ENCODE results near the gene GAPDHS.

Gene GAPDHS

DNA sequence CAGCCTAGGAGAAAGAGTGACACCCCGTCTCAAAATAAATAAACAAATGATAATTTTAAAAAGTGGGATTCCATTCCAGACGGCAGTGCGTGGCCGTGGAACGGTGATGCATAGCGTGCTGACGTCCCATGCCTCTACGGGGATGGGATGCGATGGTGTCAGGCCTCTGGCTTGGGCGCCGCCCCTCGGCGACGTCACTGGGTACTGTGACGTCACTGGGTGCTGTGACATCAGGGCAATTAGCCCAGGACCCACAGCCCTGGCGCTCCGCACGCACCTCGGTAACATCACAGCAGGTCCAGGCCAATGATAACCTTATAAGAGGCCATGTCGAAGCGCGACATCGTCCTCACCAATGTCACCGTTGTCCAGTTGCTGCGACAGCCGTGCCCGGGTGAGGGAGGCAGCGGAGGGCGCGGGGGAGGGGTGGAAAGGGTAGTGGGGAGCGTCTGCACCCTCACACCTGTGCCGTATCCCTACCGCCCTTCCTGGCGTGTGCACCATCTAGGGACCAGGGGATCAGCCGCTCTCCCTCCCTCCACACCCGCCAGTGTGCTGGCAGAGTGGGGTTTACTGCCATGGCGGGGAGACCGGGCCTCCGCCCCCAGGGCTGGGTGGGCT is at the start of gene GAPDHS:
Gene GAPDHS (plus strand): TSS at position 256 of the 621 bp plus-strand sequence. CDS start 72 bp downstream, at position 328.
- DNase-seq (ENCODE audit: low read depth in 2 of 2), result no peak

DNA sequence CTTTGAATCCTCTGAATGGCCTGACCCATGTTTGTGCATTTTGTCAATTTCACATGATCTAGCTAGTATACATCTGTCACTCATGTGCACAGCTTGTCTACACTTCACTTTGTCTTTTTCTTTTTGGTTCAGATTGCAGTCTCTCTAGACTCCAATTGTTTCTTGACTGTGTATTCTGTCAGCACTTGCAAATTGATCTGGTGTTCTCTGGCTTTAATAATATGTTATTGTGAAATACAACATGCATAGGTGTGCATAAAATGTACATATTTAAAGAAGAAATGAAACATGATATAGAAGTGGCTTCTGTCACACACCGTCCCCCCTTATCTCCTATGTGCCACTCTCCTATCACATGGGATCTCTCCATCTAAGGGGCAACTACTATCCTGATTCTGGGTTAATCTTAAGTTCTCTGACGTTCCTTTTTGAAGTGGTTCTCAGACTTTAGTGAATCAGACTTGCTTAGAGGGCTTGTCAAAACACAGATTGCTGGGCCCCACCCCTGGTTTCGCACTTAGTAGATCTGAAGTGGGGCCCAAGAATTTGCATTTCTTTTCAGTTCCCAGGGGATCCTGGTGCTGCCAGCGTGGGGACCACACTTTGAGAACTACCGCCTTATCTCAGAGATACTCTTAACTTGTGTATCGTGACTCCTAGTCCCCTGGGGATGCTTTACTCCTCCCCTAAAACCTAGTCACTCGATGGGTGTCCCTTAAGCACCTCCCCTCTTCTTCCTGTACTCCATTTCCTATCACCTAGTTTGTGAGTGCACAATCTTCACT is 48.8 kb upstream of the GAPDHS start:
- DNase-seq (ENCODE audit: low read depth in 2 of 2), result no peak

DNA sequence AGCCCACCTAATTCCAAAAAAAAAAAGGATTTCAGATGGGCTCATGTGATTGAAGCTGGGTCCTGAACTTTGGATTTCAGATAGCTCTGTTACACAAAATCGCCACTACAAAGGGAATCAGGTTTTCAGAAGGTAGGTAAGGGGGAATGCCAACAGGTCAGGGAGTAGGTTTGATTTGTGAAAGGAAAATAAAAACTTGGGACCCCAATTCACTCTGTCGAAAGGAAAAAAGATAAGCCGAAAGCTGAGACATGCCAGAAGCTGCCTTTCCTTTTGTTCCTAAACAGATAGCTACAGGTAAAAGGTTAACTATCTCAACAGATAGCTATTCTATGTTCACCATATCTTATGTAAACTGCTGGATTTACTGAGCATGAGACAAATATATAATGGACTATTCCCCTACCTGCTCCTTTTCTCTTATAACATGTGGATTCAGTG is 47.0 kb upstream of the GAPDHS start:
- DNase-seq (ENCODE audit: low read depth in 2 of 2), result no peak

DNA sequence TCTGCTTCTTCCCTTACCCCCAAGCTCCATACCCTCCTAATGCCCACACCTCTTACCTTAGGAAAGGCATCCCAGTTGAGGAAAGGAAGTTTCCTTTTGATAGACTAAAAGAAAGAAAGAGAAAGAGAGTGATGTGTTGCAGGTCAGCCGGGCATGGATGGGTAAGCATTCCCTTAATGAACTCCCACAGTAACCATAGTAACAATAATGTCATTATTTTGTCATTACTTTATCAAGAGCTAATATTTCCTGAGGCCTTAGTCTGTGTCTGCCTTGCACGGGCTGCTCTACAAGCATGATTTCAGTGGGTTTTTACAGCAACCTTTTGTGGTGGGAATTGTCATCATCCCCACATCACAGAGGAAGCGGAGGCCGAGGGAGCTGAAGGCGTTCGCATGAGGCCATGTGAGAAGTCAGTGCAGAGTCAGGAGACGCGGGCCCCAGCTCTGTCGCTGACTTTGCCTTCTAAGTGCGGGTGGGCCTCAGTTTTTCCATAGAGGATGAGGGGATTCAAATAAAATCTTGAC is 45.5 kb upstream of the GAPDHS start:
- no peak for DNase-seq (ENCODE audit: low read depth in 2 of 2)

DNA sequence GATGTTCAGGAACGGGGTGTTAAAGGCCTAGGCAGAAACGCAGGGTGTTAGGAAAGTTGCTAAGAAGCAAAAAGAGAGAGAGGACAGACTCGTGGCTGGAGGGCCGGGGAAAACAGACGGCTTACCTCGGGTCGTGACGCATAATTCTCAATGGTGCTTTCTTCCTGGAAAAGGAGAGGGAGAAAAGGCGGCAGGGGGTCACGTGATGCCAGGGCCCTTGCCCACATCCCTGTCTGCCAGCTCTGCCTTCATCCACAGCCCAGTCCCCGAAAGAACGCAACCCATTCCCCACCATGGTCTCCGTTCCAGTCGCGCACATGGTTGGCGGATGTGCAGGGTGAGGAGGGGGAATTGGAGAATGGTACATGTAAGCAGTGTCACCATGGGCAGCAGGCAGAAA is 44.6 kb upstream of the GAPDHS start:
- DNase-seq (ENCODE audit: low read depth in 2 of 2), result no peak

DNA sequence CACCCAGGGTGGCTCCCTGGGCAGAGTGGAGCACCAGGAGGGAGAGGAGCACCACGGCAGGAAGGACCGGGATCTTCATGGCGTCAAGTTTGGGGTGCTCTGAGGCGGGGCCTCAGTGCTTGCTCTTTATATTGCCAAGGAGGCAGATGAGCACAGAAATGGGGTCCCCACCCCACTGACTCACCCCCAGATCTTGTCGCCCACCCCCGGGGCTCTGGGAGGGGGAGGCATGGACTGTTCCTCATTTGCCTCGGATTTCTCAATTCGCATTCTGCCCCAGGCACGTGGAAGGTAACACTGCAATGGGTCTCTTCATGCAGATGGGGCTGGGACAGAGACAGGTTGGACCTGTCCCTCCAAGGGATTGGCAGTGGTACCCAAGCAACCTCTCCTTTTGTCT is 42.9 kb upstream of the GAPDHS start, which contains the start of gene KRTDAP:
Gene KRTDAP (minus strand): TSS at position 101 of the 400 bp plus-strand sequence. CDS start 22 bp downstream, at position 79.
- DNase-seq (ENCODE audit: low read depth in 2 of 2), result no peak

DNA sequence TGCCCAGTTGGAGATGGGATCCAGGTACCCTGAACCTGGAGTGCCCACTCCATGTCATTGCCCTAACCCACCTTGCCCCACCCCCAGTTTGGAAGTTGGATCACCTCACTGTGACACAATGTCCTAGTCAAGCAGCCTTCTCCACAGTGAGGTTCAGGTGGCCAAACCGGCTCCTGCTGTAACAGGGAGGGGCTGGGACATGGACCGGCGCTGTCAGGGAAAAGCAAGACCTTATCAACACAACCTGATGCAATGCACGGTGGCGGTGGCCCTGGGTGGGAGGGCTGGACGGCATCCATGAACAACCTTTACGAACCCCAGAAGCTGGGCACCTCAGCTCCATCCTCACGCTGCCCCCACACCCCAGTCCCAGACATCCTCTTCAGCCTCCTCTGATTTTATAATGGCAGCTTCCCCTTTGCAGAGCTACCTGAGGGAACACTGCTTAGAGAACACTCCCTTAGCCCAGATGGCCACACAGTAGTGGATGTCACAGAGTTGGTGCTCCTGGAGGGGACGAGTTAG is 41.4 kb upstream of the GAPDHS start:
- DNase-seq (ENCODE audit: low read depth in 2 of 2), result no peak

DNA sequence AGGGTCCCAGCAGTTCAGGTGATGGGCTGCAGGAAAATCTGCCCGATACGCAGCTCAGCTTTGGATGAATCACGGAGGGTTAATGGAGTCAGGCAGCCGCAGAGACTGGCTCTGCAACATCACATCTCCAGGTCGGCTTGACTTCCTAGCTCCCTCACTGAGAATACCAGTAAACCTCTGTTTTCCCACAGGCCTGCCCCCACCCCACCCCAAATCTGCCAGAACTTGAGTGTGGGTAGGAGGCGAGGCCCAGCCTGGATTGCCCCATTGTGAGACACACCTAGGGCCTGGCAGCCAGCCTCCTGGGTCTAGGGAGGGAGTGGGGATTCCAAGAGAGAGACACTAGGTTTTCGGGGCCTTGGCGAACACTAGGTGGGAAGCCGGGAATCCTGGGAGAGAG is 39.3 kb upstream of the GAPDHS start:
- DNase-seq (ENCODE audit: low read depth in 2 of 2), result no peak

DNA sequence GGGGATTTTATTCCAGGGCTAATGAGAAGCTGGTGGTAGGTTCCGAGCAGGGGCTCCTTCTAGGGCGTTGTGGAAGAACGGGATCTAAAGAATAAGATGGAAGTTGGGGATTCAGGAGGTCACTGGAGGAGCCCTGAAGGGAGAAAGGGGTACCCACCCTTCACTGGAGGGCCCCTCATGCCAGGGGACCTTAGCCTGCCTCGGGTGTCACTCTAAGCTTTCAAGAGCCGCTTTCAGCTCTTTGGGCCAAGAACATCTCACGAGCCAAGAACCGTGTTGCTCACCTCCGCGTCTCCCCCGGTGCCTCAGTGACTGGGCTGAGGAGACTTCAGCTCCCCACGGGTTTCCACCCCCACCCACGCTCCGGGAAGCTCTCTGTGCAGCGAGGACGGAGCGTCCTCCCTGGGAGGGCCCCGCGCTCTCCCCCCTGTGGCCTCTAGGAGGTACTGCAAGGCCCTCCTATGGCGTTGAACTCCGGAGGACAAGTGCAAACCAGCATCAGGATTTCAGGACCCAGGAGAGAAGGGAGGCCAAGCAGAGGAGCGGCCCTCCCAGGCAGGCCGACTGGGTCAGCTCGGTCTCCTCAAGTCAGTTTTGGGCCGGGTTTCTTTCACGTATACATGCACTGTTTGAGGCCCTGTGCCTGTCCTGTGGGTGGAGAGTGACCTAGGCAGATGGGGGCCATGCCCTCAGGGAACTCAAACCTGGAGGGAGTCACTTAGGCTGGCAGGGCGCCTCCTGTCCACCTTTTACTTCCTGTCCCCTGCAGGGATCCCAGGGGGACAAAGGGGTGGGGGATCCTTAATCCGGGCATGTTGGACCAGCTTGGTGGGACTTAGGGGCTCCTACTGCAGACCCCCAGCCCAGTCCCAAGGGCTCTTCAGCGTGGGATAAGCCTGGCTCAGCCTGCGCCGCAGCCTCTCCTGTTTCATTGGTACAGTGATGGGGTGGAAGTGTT is 37.9 kb upstream of the GAPDHS start:
- peak; percentile 70 to 85 for DNase-seq (ENCODE audit: low read depth in 2 of 2)

DNA sequence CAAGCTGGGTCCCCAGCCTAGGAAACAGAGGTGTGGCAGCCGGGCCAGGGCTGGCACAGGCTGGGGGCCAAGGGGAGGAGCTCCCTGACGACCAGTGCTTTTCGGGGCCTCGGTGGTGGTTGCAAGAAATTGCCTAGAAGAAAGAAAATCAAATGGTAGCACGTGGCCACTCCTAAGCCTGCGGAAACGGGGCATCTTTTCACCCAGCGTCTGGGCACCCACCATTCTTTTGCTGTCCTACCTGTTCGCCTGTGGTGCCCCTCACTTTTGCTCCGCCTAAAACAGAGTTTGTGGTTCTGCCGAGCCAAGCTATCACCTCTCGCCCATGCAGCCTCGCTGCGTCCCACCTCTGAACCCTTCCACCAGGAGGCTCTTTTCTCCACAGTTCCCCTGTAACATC is 35.9 kb upstream of the GAPDHS start:
- DNase-seq (ENCODE audit: low read depth in 2 of 2), result no peak

DNA sequence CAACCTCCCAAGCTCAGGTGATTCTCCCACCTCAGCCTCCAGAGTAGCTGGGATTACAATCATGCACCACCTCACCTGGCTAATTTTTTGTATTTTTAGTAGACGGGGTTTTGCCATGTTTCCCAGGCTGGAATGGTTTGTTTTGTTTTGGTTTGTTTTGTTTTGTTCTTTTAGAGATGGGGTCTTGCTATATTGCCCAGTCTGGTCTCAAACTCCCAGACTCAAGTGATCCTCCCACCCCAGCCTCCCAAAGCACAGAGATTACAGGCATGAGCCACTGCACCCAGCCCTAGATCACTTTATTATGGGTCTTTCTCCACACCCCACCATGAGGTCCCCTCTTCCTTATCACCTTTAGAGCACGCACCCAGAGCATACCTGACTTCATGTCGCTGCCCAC is 35.0 kb upstream of the GAPDHS start:
- DNase-seq (ENCODE audit: low read depth in 2 of 2), result no peak

DNA sequence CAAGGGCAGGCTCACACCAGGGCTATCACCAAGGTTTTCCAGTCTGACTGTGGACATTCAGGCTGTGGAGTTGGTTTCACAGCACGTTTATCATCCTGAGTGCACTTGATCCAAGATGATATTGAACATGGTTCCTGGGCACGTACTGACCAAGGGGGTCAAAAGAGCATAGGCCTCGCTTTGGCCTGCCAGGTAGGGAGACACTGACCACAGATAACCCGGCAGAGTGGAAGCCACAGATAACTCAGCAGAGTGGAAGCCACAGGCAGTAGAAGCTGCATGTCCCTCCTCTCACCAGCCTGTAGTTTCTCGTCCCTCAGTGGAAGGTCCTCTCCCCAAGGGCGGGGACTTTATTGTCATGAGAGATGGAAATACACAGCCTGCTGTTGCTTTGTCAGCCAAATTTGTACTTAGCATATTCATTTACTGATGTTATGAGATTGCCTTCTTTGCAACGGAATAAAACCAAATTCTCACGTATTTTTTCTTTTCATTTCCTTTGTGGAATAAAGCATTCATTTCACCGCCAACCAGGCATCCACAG is 34.2 kb upstream of the GAPDHS start:
- no peak for DNase-seq (ENCODE audit: low read depth in 2 of 2)

DNA sequence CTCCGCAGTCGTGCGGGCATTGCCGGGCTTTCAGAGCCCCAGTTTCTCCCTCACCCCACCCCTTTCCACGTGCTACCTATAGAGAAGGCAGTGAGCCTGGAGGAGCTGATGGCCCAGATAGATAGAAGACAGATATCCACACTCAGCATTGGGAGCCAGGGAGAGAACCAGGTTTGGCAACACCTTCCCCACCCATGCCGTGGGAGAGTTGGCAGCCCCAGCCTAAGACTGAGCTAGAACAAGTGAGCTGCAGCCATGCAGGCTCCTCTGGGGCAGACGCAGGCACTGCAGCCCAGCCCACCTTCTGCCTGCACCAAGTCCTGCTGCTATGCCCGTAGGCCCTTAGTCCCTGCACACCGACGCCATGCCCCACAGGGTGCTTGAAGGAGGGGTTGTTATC is 32.6 kb upstream of the GAPDHS start:
- DNase-seq (ENCODE audit: low read depth in 2 of 2), result no peak

DNA sequence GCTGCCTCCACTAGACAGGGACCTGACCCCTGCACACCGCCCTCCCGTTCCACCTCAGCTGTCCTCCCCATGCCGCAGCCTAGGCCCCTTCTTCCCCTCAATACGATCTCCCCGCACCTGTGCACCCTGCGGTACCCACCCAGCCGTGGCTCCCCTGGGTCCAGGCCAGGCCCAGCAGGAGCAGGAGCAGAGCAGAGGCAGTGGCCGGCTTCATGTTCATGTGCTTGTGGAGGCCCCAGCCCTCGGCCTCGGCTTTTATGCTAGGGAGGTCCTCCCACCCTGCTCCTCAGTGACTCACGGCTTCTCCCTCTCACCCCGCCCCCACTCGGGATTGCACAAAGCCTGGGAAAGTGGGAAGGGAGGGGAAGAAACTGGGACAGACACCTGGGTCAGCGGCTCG is 31.6 kb upstream of the GAPDHS start:
- DNase-seq (ENCODE audit: low read depth in 2 of 2), result no peak

DNA sequence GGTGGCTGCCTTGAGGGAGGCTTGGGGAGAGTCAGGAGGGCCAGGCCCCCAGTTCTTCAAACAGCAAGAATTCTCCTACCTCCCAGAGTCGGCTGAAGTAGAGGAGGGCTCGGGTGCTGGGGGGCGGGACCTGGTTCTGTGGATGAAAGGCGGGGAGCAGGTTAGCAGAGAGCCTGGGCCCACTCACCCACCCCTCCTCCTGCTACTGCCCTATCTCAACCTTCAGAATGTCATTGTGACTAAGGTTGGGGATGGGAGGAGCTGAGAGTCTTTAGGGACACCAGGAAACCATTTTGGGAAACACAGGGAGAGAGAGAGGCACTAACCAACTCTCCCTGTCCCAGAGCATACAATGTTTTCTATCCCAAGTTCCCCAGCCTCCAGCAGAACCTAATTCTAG is 30.5 kb upstream of the GAPDHS start:
- no peak for DNase-seq (ENCODE audit: low read depth in 2 of 2)

DNA sequence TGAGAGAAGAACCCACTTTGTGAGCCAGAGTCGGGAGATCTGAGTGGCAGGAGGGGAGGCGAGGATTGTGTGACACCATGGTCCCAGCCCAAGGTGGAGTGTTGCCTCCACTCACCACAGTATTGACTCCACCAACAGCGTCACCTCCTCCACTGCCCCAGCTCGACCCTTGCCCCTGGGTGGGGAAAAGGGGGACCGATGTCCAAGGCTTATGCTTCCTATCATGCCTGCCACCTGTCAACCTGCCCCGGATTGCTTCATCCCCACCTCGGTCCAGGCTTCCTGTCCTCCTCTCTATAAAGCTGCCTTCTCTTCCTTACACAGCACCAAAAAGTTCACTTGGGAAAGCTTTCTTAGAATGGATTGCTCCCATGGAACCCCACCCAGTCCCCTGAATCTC is 27.2 kb upstream of the GAPDHS start:
- DNase-seq (ENCODE audit: low read depth in 2 of 2), result no peak

DNA sequence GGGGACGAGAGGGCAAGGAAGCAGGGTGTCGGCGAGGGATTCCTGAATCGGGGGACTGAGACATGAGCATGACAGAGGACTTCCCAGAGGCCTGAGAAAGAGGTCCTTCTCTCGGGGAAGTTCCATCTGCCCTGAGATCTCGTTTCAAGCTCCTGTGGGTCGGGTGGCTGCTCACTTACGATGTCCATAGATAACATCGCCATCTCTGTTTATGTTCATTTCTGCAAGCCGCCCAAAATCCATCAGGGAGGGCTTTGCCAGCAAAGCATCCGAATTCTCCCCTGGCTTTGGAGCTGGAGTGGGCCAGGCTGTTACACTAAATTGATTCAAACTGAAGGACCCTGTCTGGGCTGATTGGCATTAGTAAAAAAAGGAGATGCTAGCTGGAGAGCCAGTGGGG is 25.7 kb upstream of the GAPDHS start:
- no peak for DNase-seq (ENCODE audit: low read depth in 2 of 2)

DNA sequence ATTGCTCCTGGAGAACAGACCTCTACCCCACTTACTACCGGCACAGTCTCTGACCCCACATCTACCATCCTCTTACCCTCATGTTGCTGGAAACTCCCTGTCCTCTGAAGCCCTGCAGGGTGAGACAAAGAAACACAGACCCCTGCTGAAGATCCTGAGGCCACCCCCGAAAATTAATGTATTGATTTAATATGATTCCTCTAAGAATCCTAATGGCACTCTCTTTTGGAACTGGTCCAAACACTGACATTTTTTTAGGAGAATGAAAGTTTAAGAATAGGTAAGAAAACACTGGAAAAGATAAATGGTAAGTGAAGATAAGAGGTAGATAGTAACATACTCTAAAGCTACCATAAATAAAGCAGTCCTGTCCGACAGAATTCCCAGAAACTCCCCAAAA is 25.1 kb upstream of the GAPDHS start:
- no peak for DNase-seq (ENCODE audit: low read depth in 2 of 2)

DNA sequence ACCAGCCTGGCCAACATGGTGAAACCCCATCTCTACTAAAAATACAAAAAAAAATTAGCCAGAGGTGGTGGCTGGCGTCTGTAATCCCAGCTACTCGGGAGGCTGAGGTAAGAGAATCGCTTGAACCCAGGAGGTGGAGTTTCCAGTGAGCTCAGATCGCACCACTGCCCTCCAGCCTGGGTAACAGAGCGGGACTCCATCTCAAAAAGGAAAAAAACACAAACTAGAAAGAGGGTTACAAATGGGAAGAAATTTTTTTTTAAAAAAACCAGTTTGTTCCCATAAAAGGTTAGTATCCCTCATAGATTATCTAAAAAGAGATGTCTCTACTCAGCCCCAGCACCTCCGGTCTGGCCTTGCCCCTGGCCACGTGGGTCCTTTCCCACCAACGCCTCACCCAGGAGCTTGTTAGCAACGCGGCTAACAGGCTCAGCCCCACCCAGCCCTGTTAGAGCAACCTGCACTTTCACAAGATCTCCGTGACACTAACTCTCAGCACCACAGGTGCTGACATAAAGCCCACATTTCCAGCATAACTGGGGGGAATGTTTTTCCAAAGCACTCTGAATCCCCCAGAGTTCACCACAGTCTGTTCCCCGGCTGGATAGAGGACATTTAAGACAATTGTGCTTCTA is 24.1 kb upstream of the GAPDHS start:
- DNase-seq (ENCODE audit: low read depth in 2 of 2), result peak in 1 of 2 donors; percentile 10

DNA sequence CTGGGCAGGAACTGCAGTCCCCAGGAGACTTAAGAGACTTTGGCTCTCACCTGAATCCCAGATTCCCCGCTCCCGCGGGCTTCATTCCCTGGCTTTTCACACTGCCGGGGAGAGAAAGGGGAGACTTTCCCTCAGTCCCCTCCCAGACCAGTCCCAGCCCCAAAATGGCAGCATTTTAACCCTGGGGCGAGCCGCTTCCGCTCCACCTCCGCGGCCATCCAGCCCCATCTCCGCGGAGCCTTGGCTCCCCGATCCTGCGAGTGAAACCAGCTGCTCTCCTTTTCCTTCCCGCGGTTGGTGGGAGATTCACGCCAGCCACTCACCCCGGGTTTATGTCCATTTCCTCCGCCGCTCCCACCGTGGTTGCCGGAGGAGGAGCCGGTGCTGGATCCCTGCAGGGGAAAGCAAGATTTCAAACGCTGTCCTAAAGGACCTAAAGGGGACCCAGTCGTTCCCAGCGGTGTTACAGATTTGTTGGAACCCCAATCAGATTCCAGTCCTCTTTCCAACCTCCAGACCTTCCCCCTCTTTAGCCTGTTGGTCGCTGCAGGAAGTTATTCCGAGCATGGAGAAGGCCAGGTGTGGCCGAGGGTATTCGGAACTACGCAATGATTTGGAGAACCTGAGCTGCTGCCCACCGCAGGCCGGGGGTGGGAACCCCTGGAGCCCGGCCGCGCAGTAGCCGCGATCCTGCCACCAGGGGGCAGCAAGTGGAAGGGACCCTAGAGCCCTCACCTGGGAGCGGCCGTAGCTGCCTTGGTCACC is 23.2 kb upstream of the GAPDHS start:
- peak; percentile 36 to 42 for DNase-seq (ENCODE audit: low read depth in 2 of 2)

Data from stimulated activated CD8-positive, alpha-beta memory T cell treated with anti-CD3 and anti-CD28 coated beads, Interleukin-15, amount 100 ng/mL, for 4 hours (primary cell).